SK-N-MC (cell line): Measurements from ENCODE around the gene DIDO1.

Experiments
- EZH2 ChIP-seq: fragments of 200-600 bp; sonication (generic); IDR thresholded peaks from one replicate; pipeline ENCODE4 v1.6.1; 2017; ENCODE audit warnings: antibody characterized with exemption
- POLR2AphosphoS5 ChIP-seq: IDR thresholded peaks from 2 replicates; pipeline ENCODE4 v1.6.1; 2012; ENCODE audit warnings: mild to moderate bottlenecking, low read depth, low read length, borderline replicate concordance

DNA sequence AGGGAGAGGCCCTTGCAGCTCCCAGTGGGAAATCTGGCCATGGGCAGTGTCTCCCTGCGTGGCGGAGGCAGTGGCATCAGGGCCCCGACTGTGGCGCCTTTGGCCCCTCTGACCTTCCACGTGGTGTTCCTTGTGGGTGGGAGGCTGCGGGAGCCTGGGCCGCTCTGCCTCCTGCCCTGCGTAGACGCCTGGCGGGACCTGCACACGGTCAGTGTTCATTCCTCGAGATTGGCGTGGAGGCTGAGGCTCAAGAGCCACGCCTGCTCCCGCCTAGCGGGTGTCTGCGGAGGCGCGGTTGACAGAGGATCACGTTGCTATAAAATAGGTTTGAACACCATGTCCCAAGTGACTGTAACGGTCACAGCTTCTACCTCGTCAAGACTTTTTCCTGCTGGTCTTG is 95.5 kb downstream of the DIDO1 start:
- TF ChIP-seq POLR2AphosphoS5 (no peak), EZH2 (no peak)
